GM10266 (cell line): ENCODE results near the gene CCL15.

Source experiments
- DNase-seq: peaks from one replicate; pipeline ENCODE4 v3.0.0; 2012; ENCODE audit errors: extremely low spot score
- CTCF ChIP-seq: IDR thresholded peaks from 2 replicates; pipeline ENCODE4 v1.5.1; 2012; ENCODE audit warnings: mild to moderate bottlenecking, low read depth; ENCODE audit not compliant: control insufficient read depth, insufficient read depth; ENCODE audit errors: missing control alignments

Gene CCL15

GRCh38 chr17:36001110-36001771 lies at the start of gene CCL15:
TSS of gene CCL15 (minus strand) at chr17:36001553. CDS start at chr17:36001492, 61 bp downstream.
- DNase-seq = no peak
- TF ChIP-seq CTCF = no peak

GRCh38 chr17:36049643-36050042 lies 48.3 kb upstream of the CCL15 start:
- TF ChIP-seq CTCF = no peak
- DNase-seq = no peak

GRCh38 chr17:36048066-36048465 lies 46.7 kb upstream of the CCL15 start:
- no peak for TF ChIP-seq CTCF
- DNase-seq = no peak

GRCh38 chr17:36036235-36036634 lies 34.9 kb upstream of the CCL15 start:
- no peak for DNase-seq
- TF ChIP-seq CTCF = no peak

- no peak for TF ChIP-seq CTCF
- no peak for DNase-seq
Measured at GRCh38 chr17:36034127-36034526, 32.8 kb upstream of the CCL15 start.

- TF ChIP-seq CTCF = no peak
- no peak for DNase-seq
Measured at GRCh38 chr17:36030956-36031355, 29.6 kb upstream of the CCL15 start.

- DNase-seq = no peak
- no peak for TF ChIP-seq CTCF
Measured at GRCh38 chr17:36027761-36028160, 26.4 kb upstream of the CCL15 start.
